ENCODE data around the gene MAPT. TPM values are rescaled to one million over a fixed set of nuclear protein-coding genes. Genes with fewer than 3 reads are reported as not detected.

MAPT gene
- total RNA-seq, 1 experiment from 2014 or later, result 37.5 TPM

- Histone ChIP-seq H3K9me3 (ENCODE audit: control insufficient read depth in 1 of 2, insufficient read depth in 1 of 2, low read depth in 1 of 2, low read length in 2 of 2) (no peaks in the 10 kb centered on the region), H3K27ac (ENCODE audit: low read depth, low read length) (no peak overlapping the region), H3K79me2 (ENCODE audit: insufficient read depth, low read length) (peaks cover 19% of the 10 kb centered on the region; the same call in 1 of the 2 replicates), H3K27me3 (ENCODE audit: insufficient read depth, low read length) (no peaks in the 10 kb centered on the region), H3K4me3 (replicated peaks in 1 of 2; ENCODE audit: low read depth in 1 of 2, low read length in 2 of 2) (no peak overlapping the region), H3K9ac (ENCODE audit: low read length) (no peak overlapping the region), H3K4me2 (ENCODE audit: low read length) (no peak overlapping the region), H3K36me3 (ENCODE audit: control insufficient read depth in 1 of 2, insufficient read depth in 2 of 2, low read length in 2 of 2) (peaks cover 68 to 84% of the 10 kb centered on the region in 2 experiments), H3K9me2 (ENCODE audit: insufficient read depth) (no peaks in the 10 kb centered on the region), H4K20me1 (ENCODE audit: insufficient read depth) (peaks cover 8% of the 10 kb centered on the region; the same call in 1 of the 2 replicates), H2AFZ (ENCODE audit: low read depth, low read length, poor library complexity, severe bottlenecking) (no peak overlapping the region), H3K4me1 (ENCODE audit: control insufficient read depth in 1 of 2, insufficient read depth in 2 of 2, low read length in 2 of 2) (no peaks in the 10 kb centered on the region)
- ChIA-PET POLR2A (no interaction called here), CTCF (no interaction called here), RAD21 (ENCODE audit: low non-redundant PET in 1 of 2, low total read pairs in 2 of 2, uncharacterized antibody in 2 of 2, unreplicated experiment in 2 of 2) (interaction anchor here in 1 of 2 experiments (0.9 kb wide), 1 partner anchor 9 kb away, joined by 3 read pairs; no protein-coding TSS in a partner anchor)
- no TSS peak for BruUV-seq (replicated peaks)
- intact Hi-C loops (cut with micrococcal nuclease), result no loop called here
- ATAC-seq, result no peak; the same call in 1 of the 2 replicates
- no peak for TF ChIP-seq SP1 (IDR thresholded peaks at IDR 0.05; ENCODE audit: low read depth)
- no peak for TF ChIP-seq ELF1 (IDR thresholded peaks at IDR 0.05; ENCODE audit: borderline replicate concordance, low read depth)
- no peak for TF ChIP-seq EZH2phosphoT487 (IDR thresholded peaks at IDR 0.05; ENCODE audit: borderline replicate concordance)
- TF ChIP-seq EZH2 (IDR thresholded peaks at IDR 0.05), result no peak
- TF ChIP-seq SIN3A (IDR thresholded peaks at IDR 0.05; ENCODE audit: low read depth), result no peak
- TF ChIP-seq POLR2A (IDR thresholded peaks at IDR 0.05; ENCODE audit: borderline replicate concordance, extremely low read depth, insufficient read depth, insufficient read length), result no peak
- TF ChIP-seq FOSL1 (IDR thresholded peaks at IDR 0.05; ENCODE audit: low read depth), result no peak
- no peak for TF ChIP-seq REST (IDR thresholded peaks at IDR 0.05; ENCODE audit: low read depth)
- no peak for TF ChIP-seq RAD21 (IDR thresholded peaks at IDR 0.05; ENCODE audit: low read depth)
- no peak for TF ChIP-seq ZNF274 (IDR thresholded peaks at IDR 0.05; ENCODE audit: low read depth, low read length)
- DNase-seq (ENCODE audit: low read depth, low spot score), result no peak
Observed at GRCh38 chr17:46037722-46038255, 143.4 kb downstream of the MAPT start.

Data from HCT116 (cell line).